ENCODE measurements around the gene CLRN1.
A peak's percentile ranks its signal among the peaks of the same experiment; 100 is the strongest.

CLRN1 gene

GRCh38 chr3:150945226-150946032 lies 27.1 kb downstream of the CLRN1 start:
- H3K4me3 ChIP-seq (ENCODE audit: low read depth, low read length), result no peak overlapping the region
- DNase-seq (ENCODE audit: low read depth, low spot score), result peak; percentile 80
- in situ Hi-C loops (cut with HindIII; ENCODE audit: low sequenced_read_pairs), result no loop called here
- no peak for TF ChIP-seq CTCF (IDR thresholded peaks at IDR 0.05; ENCODE audit: low read depth, low read length)

- no peak for DNase-seq (ENCODE audit: low read depth, low spot score)
- in situ Hi-C loops (cut with HindIII; ENCODE audit: low sequenced_read_pairs), result no loop called here
- no peak for TF ChIP-seq CTCF (IDR thresholded peaks at IDR 0.05; ENCODE audit: low read depth, low read length)
- H3K4me3 ChIP-seq (ENCODE audit: low read depth, low read length), result no peak overlapping the region
Observed at GRCh38 chr3:150942221-150942620, 30.3 kb downstream of the CLRN1 start.

GRCh38 chr3:150936693-150937092 lies 35.8 kb downstream of the CLRN1 start:
- DNase-seq (ENCODE audit: low read depth, low spot score), result no peak
- TF ChIP-seq CTCF (IDR thresholded peaks at IDR 0.05; ENCODE audit: low read depth, low read length), result no peak
- in situ Hi-C loops (cut with HindIII; ENCODE audit: low sequenced_read_pairs), result no loop called here

GRCh38 chr3:150933473-150933995 lies 39.0 kb downstream of the CLRN1 start:
- no peak for TF ChIP-seq CTCF (IDR thresholded peaks at IDR 0.05; ENCODE audit: low read depth, low read length)
- in situ Hi-C loops (cut with HindIII; ENCODE audit: low sequenced_read_pairs), result no loop called here
- H3K4me3 ChIP-seq (ENCODE audit: low read depth, low read length), result no peak overlapping the region
- no peak for DNase-seq (ENCODE audit: low read depth, low spot score)

More at GRCh38 chr3:150936693-150937092, 35.8 kb downstream of the CLRN1 start:
- H3K4me3 ChIP-seq (ENCODE audit: low read depth, low read length), result no peak overlapping the region

- H3K4me3 ChIP-seq (ENCODE audit: low read depth, low read length), result no peak overlapping the region
- in situ Hi-C loops (cut with HindIII; ENCODE audit: low sequenced_read_pairs), result no loop called here
- TF ChIP-seq CTCF (IDR thresholded peaks at IDR 0.05; ENCODE audit: low read depth, low read length), result no peak
- no peak for DNase-seq (ENCODE audit: low read depth, low spot score)
Observed at GRCh38 chr3:150931745-150932144, 40.8 kb downstream of the CLRN1 start.

DNA sequence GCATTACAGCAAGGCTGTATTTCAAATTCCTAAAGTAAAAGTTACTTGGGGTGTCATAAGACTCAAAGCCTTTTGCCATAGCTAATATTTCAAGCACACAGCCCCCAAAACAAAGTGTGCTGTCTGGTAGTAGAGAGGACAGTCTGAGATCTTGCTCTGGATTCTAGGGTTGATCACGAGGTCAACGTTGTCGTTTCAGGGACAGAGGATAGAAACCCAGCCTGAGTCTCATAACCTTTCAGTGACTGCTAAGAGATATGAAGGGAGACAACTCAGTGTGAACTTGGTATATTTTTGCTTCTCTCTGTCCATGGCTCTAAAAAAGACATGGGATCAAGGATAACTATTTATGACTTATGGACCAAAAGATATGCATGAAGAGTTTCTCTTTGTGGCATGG lies 41.7 kb downstream of the CLRN1 start:
- in situ Hi-C loops (cut with HindIII; ENCODE audit: low sequenced_read_pairs), result no loop called here
- TF ChIP-seq CTCF (IDR thresholded peaks at IDR 0.05; ENCODE audit: low read depth, low read length), result no peak
- DNase-seq (ENCODE audit: low read depth, low spot score), result no peak
- H3K4me3 ChIP-seq (ENCODE audit: low read depth, low read length), result no peak overlapping the region
